Glutamatergic neuron (in vitro differentiated cells): Measurements from ENCODE around the gene RASGEF1C. TPM values are rescaled to one million over a fixed set of nuclear protein-coding genes. Genes with fewer than 3 reads are reported as not detected.
"Not testable (repeated sequence)": the region's sequence is repeated elsewhere in the genome, so short reads cannot be mapped to it uniquely, and the experiment has no call there.

ENCODE experiments used
- DNase-seq: peaks from one replicate; pipeline ENCODE4 v3.0.0; 2022
- H3K27ac Mint-ChIP-seq: one replicate; pipeline ENCODE4 v1.8.0; 2020; ENCODE audit warnings: mild to moderate bottlenecking, mixed read lengths, inconsistent platforms; ENCODE audit not compliant: unreplicated experiment
- H3K27me3 Mint-ChIP-seq: one replicate; pipeline ENCODE4 v1.8.0; 2020; ENCODE audit warnings: mild to moderate bottlenecking, moderate library complexity, mixed read lengths, inconsistent platforms; ENCODE audit not compliant: unreplicated experiment
- H3K36me3 Mint-ChIP-seq: one replicate; pipeline ENCODE4 v1.8.0; 2020; ENCODE audit warnings: mild to moderate bottlenecking, mixed read lengths, inconsistent platforms; ENCODE audit not compliant: unreplicated experiment
- H3K4me1 Mint-ChIP-seq: one replicate; pipeline ENCODE4 v1.8.0; 2020; ENCODE audit warnings: mild to moderate bottlenecking, low read depth, mixed read lengths, inconsistent platforms; ENCODE audit not compliant: unreplicated experiment
- H3K4me3 Mint-ChIP-seq: one replicate; pipeline ENCODE4 v1.8.0; 2020; ENCODE audit warnings: mild to moderate bottlenecking, mixed read lengths, inconsistent platforms; ENCODE audit not compliant: unreplicated experiment
- H3K9me3 Mint-ChIP-seq: one replicate; pipeline ENCODE4 v1.8.0; 2020; ENCODE audit warnings: mild to moderate bottlenecking, moderate library complexity, mixed read lengths, inconsistent platforms; ENCODE audit not compliant: unreplicated experiment
- total RNA-seq: library from RNA; stranded (reverse); fragmentation: NEBNext Ultra II Directional; extraction: Animal tissue kit (Norgen Biotek cat#: 25700); gene quantifications from one replicate; pipeline ENCODE4 v1.2.1, GENCODE V29; 2021; ENCODE audit not compliant: unreplicated experiment
- TF ChIP-seq, protein P1 (sequence below): fragments of 200-600 bp; sonication (generic); IDR thresholded peaks from one replicate; pipeline ENCODE4 v1.5.0; 2021; ENCODE audit not compliant: partially characterized antibody, unreplicated experiment

The RASGEF1C gene
- total RNA-seq, 1 donor from 2014 or later: 21.1 TPM

- Mint-ChIP-seq H3K9me3 (peaks cover 7% of the 10 kb centered on the region), H3K36me3 (peaks cover 4% of the 10 kb centered on the region), H3K27ac (no peak overlapping the region), H3K27me3 (peaks cover 9% of the 10 kb centered on the region), H3K4me1 (peaks cover 24% of the 10 kb centered on the region), H3K4me3 (no peak overlapping the region)
- TF ChIP-seq, protein P1, sequence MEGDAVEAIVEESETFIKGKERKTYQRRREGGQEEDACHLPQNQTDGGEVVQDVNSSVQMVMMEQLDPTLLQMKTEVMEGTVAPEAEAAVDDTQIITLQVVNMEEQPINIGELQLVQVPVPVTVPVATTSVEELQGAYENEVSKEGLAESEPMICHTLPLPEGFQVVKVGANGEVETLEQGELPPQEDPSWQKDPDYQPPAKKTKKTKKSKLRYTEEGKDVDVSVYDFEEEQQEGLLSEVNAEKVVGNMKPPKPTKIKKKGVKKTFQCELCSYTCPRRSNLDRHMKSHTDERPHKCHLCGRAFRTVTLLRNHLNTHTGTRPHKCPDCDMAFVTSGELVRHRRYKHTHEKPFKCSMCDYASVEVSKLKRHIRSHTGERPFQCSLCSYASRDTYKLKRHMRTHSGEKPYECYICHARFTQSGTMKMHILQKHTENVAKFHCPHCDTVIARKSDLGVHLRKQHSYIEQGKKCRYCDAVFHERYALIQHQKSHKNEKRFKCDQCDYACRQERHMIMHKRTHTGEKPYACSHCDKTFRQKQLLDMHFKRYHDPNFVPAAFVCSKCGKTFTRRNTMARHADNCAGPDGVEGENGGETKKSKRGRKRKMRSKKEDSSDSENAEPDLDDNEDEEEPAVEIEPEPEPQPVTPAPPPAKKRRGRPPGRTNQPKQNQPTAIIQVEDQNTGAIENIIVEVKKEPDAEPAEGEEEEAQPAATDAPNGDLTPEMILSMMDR: no peak
- no peak for DNase-seq
These were observed 79.5 kb downstream of the RASGEF1C start for GRCh38 chr5:180129291-180130190.

DNA sequence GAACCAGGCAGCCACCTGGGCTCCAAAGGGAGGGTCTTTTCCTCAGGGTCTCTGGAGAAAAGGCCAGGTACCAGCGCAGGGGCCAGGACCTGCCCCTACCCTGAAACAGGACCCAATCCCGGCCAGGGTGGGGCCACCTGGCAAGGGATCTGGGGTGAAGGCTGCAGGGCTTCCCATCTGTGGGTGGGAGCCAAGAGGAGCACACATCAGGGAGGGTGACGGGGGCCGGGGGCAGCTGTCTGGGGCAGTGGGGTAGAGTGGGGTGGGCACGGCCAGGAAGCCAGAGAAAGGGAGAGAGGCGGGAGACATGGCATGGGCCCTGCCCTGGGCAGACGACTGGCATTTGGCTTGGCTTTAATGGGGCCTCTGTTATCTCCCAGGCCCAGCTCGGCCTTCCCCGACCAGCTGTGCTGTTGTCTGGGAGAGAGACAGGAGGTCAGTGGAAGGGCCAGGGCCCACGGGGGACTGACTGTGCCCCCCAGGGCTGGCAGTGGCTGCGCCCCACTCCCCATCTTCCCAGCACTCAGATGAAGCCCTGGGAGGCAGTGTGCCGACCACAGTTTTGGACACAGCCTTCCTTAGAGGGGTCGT is 80.2 kb downstream of the RASGEF1C start:
- Mint-ChIP-seq H3K4me3 (no peak overlapping the region), H3K27me3 (peaks cover 9% of the 10 kb centered on the region), H3K4me1 (peaks cover 24% of the 10 kb centered on the region), H3K27ac (no peak overlapping the region), H3K9me3 (peaks cover 7% of the 10 kb centered on the region), H3K36me3 (peaks cover 4% of the 10 kb centered on the region)
- TF ChIP-seq, protein P1: no peak
- no peak for DNase-seq

- no peak for DNase-seq
These were observed 81.0 kb downstream of the RASGEF1C start for GRCh38 chr5:180127682-180128670.

GRCh38 chr5:180126716-180127681 is 82.0 kb downstream of the RASGEF1C start:
- TF ChIP-seq, protein P1: peak; percentile 84
- H3K9me3 Mint-ChIP-seq: peaks cover 8% of the 10 kb centered on the region

More at GRCh38 chr5:180127682-180128670, 81.0 kb downstream of the RASGEF1C start:
- TF ChIP-seq, protein P1: no peak
- Mint-ChIP-seq H3K9me3 (peaks cover 7% of the 10 kb centered on the region), H3K4me1 (peaks cover 24% of the 10 kb centered on the region), H3K27me3 (peaks cover 11% of the 10 kb centered on the region), H3K27ac (no peak overlapping the region), H3K4me3 (no peak overlapping the region), H3K36me3 (peaks cover 4% of the 10 kb centered on the region)

DNA sequence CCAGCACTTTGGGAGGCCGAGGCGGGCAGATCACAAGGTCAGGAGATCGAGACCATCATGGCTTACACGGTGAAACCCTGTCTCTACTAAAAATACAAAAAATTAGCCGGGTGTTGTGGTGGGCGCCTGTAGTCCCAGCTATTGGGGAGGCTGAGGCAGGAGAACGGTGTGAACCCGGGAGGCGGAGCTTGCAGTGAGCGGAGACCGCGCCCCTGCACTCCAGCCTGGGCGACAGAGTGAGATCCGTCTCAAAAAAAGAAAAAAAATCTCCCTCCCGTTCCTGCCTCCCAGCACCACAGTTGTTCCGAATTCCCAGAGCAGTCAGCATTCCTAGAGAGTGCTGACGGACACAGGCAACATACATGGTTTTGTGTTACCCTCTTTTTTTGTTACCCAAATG is 82.9 kb downstream of the RASGEF1C start:
- peaks cover 13% of the 10 kb centered on the region for H3K27me3 Mint-ChIP-seq
- H3K27ac Mint-ChIP-seq: not testable (repeated sequence)

More at GRCh38 chr5:180126716-180127681, 82.0 kb downstream of the RASGEF1C start:
- peak; percentile 64 for DNase-seq
- no peak overlapping the region for H3K4me3 Mint-ChIP-seq
- H3K4me1 Mint-ChIP-seq: peaks cover 22% of the 10 kb centered on the region
- peaks cover 12% of the 10 kb centered on the region for H3K27me3 Mint-ChIP-seq
- peaks cover 4% of the 10 kb centered on the region for H3K36me3 Mint-ChIP-seq
- H3K27ac Mint-ChIP-seq: no peak overlapping the region

GRCh38 chr5:180124662-180125061 is 84.3 kb downstream of the RASGEF1C start:
- not testable (repeated sequence) for H3K27ac Mint-ChIP-seq, DNase-seq, H3K9me3 Mint-ChIP-seq, H3K4me3 Mint-ChIP-seq, H3K36me3 Mint-ChIP-seq
- Mint-ChIP-seq H3K27me3 (peaks cover 11% of the 10 kb centered on the region), H3K4me1 (peaks cover 22% of the 10 kb centered on the region)

More for the DNA sequence above, 82.9 kb downstream of the RASGEF1C start:
- Mint-ChIP-seq H3K9me3 (peaks cover 11% of the 10 kb centered on the region), H3K4me1 (peaks cover 20% of the 10 kb centered on the region)
- not testable (repeated sequence) for H3K36me3 Mint-ChIP-seq, DNase-seq, H3K4me3 Mint-ChIP-seq
